GM21360 (cell line): ENCODE measurements around the gene DTNA.
A peak's percentile ranks its signal among the peaks of the same experiment; 100 is the strongest.
"Not testable (repeated sequence)": the region's sequence is repeated elsewhere in the genome, so short reads cannot be mapped to it uniquely, and the experiment has no call there.

Experiments used
- ATAC-seq: cut with Tn5 transposase; IDR thresholded peaks from one replicate; pipeline ENCODE4 v1.9.1; 2021; ENCODE audit warnings: mild to moderate bottlenecking, moderate library complexity; ENCODE audit not compliant: unreplicated experiment

Gene DTNA

DNA sequence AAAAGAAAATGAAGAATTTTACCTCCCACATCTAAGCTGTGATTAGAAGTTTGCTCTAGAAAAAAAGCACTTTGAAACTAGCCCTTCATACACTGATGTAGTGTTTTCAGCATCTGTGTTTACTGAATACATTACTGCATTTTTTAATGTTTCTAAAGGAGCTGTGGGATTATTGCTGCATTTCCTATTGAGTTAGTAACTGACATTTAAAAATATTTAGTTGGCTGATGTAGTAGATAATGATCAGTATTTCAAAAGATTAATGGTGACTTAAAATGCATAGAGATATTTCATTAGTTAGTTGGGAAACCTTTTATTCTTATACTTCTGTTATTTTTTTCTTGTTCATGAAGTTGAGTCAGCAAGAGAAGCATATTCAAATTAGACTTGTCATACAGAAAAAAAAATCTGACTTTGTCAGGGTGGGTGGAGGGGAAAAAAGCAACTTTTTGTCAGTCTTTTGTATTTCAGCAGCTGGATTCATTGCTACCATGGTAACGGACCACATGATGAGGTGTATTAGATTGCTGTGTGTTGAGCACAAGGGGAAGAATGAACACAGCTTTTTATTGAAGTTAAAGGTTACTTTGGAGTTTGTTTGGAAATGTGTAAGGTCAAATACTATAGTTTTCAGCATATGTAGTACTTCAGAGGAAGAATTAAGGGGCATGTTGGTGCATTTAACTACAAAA, at the start of gene DTNA:
Gene DTNA (plus strand): TSS at position 549 of the 692 bp plus-strand sequence. CDS start 45,679 bp downstream, outside the sequence.
- ATAC-seq, result no peak

GRCh38 chr18:34660572-34660971, 49.5 kb upstream of the DTNA start:
- ATAC-seq, result no peak

DNA sequence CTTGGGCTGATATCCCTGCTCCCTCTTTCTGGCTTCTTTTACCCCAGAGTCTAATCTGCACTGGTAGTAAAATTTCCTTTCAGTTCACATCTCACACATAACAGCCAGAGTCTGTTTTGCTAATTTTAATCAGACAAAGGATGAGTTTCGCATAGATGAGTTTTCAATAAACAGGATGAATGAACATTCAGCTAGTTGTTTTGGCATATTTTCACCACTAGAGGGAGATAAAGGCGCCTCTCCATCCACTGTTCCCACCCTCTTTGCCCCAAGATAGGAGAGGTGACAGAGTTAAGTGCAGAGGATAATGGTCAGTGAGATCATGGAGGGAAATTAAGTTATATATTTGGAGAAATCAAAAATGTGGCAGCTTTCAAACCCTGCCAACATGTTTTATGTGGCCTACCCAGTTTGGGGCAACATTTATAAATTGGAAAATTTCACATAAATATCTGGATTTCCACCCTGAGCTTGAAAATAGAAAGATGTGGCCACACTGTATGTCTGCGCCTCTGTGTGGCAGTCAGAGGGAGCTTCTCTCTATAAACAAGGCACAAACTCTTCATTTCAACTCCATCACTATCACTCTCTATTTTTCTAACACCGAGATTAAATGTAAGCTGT, 48.5 kb upstream of the DTNA start:
- peak; percentile 95 for ATAC-seq

- ATAC-seq, result no peak
These were observed 33.1 kb upstream of the DTNA start for GRCh38 chr18:34676816-34677574.

DNA sequence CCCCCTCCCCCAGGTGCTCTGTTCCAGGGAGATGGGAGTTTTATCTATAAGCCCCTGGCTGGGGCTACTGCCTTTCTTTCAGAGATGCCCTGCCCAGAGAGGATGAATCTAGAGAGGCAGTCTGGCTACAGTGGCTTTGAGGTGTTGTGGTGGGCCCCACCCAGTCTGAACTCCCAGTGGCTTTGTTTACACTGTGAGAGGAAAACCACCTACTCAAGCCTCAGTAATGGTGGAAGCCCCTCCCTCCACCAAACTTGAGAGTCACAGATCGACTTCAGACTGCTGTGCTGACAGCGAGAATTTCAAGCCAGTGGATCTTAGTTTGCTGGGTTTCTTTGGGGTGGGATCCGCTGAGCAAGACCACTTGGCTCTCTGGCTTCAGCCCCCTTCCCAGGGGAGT, 20.3 kb upstream of the DTNA start:
- not testable (repeated sequence) for ATAC-seq

GRCh38 chr18:34691614-34692013, 18.5 kb upstream of the DTNA start:
- ATAC-seq, result no peak

- no peak for ATAC-seq
These were observed 15.4 kb upstream of the DTNA start for GRCh38 chr18:34694591-34695165.

DNA sequence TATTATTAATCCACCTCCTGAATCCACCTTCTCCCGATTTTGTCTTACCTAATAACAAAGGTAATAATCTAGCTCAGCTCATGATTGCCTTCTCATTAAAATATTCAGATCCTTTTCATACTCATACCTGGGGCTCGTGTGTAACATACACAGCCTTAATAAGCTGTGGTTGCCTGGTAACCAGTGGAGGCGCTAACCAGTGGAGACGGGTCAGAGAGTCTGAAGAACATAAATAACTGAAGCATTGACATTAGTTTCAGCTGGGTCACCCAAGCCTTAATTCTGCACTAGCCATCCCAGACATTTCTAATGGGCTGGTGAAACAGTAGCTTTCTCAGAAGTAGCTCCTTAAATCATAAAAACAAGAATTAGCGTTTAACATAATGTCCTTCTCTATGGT, 14.8 kb upstream of the DTNA start:
- no peak for ATAC-seq

GRCh38 chr18:34696671-34697070, 13.4 kb upstream of the DTNA start:
- no peak for ATAC-seq

DNA sequence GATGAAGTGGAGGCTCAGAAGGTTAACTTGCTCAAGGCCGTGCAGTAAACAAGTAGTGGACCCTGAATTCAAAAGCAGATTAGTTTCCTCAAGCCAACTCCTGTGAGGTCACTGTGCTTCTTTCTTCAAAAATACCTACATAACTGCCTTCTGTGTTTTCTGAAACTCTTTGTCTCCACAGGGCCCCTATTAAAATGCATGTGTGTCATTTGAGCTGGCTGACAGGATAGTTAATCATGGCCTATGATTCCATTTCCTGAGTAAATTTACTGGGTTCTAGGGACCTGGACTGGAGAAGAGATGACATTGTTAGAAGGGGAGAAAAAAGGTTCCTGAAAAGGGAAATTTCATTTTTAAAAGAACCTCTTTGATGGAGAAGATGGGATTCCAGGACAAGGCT, 12.9 kb upstream of the DTNA start:
- no peak for ATAC-seq

DNA sequence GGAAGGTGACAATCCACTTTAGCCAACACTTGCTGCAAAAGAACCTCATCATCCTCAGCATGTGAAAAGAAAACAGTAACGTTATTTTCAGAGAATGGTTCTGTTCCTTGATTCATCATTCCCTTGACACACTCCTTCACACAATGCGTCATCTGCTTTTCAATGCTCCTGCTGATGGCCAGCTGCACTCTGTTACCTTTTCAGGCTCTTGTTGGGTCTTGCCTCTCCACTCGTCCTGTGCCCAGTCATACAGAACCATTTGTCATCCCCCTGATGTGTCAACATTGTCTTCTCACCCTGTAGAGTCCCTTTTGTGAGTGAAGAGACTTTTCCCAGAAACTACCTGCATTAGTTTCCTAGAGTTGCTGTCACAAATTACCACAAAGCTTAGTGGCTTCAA, 12.2 kb upstream of the DTNA start:
- no peak for ATAC-seq

GRCh38 chr18:34701911-34702310, 8.2 kb upstream of the DTNA start:
- ATAC-seq, result no peak

GRCh38 chr18:34702814-34703213, 7.3 kb upstream of the DTNA start:
- ATAC-seq, result no peak

DNA sequence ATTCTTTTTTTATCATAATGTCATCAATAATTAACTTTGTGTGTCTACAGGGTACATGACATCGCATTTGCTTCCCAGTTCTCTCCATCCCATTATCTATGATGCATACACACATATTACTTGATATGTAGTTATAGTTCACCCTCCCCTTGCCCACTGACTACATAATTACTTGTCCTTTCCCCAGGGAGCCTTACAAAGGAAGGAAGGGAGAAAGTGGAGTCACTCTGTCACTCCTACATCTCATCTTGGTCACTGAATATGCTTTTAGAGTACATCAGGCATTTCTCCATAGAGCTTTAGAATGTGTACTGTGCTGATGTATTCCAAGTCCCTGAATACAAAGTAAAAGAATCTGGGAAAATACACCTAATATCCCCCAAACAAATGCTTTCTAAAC, 6.0 kb upstream of the DTNA start:
- ATAC-seq, result no peak

- no peak for ATAC-seq
These were observed 5.3 kb upstream of the DTNA start for GRCh38 chr18:34704823-34705222.

DNA sequence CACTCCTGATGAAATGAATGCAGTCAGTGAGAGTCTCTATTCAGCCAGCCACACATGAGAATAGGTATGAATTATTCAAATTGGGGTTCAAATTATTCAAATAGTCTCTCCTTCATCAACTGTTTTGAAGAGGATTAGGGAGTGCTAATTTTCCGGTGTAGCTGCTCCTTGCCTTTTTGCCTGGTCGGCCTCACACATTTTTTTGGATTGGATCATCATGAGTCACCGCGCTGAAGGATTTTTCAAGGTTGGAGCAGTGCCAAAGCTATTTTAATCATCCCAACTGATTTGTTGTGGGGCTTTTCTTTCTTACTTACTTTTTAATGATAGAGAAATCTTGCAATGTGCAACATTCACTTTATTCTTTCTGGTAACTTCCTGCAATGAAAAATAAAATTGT, 2.4 kb upstream of the DTNA start:
- no peak for ATAC-seq

DNA sequence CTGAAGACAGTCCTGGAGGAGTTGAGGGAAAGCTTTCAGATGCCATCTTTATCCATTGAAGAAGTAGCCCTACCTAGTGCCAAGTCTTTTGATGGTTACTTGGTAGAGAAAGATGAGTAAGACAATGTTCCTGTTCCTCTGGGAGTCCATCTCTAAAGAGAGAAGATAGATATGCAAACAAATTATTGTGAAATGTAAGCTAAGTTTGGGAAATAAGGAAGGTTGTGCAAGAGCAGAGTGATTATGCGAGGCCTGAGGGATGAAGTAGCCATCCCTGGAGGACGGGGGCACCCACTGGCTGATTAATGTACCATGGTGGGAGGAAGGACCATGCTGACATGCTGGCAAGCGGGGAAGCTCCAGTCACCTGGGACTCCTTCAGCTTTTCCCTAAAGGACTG, 994 bp upstream of the DTNA start:
- no peak for ATAC-seq

DNA sequence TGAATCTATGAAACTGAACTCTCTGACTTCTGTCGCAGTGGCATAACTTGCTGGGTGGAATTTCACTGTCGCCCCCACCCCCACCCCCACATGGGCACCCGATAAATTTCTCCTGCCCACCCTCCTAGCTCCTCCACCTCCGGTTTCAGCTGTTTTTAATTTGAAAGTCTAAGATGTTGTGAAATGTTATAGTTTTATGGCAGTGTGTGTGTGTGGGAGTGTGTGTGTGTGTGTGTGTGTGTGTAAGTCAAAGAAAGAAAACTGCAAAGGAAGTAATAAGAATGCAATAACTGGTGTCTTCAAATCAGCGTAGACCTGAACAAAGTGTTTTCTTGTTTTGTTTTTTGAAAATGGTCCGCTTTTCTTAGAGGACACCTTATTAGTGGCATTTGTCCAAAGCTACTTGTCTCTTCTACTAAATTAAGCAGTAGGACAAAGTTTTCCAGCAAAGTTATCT, 388 bp downstream of the DTNA start:
- ATAC-seq, result no peak

DNA sequence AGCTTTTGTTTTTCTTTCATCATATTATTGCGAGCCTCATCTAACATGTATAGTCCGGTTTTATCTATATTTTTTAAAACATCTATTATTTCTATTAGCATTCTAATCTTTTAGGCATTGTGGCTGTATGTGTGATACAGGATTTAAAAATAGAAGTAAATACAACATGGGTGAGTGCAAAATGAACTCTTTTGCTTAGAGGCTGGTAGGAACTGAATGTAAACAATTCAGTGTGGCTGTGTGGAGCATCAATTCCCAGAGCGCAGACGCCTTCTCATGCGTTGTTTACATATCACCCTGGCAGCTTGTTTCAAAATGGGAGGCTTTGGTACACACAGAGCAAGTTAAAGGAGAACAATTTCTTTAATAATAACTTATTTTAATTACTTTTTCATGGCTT, 836 bp downstream of the DTNA start:
- ATAC-seq, result no peak

DNA sequence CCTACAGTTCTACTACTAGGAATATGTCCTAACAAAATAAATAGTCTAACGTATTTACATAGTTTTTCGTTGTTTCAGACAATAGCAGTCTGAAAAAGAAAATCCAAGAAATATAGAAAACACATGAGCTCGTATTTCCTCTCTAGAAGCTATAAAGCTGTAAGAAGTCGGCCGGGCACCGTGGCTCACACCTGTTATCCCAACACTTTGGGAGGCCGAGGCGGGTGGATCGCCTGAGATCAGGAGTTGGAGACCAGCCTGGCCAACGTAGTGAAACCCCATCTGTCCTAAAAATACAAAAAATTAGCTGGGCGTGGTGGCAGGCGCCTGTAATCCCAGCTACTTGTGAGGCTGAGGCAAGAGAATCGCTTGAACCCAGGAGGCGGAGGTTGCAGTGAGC, 6.0 kb downstream of the DTNA start:
- not testable (repeated sequence) for ATAC-seq

- no peak for ATAC-seq
These were observed 8.5 kb downstream of the DTNA start for GRCh38 chr18:34718610-34719009.

DNA sequence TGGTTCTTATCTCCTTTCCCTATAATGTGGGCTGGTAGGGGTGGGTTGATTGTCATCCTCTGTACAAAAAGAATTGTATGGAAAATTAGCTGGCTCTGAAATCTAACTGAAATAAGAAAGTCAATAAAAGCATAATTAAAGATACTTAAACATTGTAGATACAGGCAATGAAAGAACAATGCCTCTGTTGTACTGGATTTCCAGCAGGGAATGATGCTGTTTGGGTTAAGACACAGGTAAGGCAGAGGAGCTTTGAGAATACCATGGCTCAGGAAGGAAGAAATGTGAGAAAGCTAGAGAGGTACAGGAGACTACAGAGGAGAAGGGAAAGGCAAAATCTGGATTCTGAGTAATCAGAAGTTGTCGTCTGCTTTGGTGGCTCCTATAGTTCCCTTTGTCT, 10.1 kb downstream of the DTNA start:
- no peak for ATAC-seq
